HG03520 (cell line): ENCODE data around the gene AGRN.
"Not testable (repeated sequence)": the region's sequence is repeated elsewhere in the genome, so short reads cannot be mapped to it uniquely, and the experiment has no call there.

Source experiments
- ATAC-seq: cut with Tn5 transposase; IDR thresholded peaks from one replicate; pipeline ENCODE4 v1.9.1; 2021; ENCODE audit warnings: mild to moderate bottlenecking, moderate library complexity; ENCODE audit not compliant: unreplicated experiment

The AGRN gene

GRCh38 chr1:1018321-1018685 lies 1.6 kb upstream of the AGRN start:
- not testable (repeated sequence) for ATAC-seq

GRCh38 chr1:1019122-1019999 lies 559 bp upstream of the AGRN start:
- ATAC-seq, result peak; percentile 64

GRCh38 chr1:1020415-1021009 lies 592 bp downstream of the AGRN start:
- ATAC-seq, result peak; percentile 5

GRCh38 chr1:1021010-1021919 lies 1.3 kb downstream of the AGRN start:
- ATAC-seq, result no peak

GRCh38 chr1:1021920-1022259 lies 2.0 kb downstream of the AGRN start:
- ATAC-seq, result no peak

- no peak for ATAC-seq
Measured at GRCh38 chr1:1022302-1023009, 2.5 kb downstream of the AGRN start.

- no peak for ATAC-seq
Measured at GRCh38 chr1:1023700-1024099, 3.8 kb downstream of the AGRN start.

- ATAC-seq, result no peak
Measured at GRCh38 chr1:1024149-1024770, 4.3 kb downstream of the AGRN start.

GRCh38 chr1:1024771-1025699 lies 5.1 kb downstream of the AGRN start:
- no peak for ATAC-seq

- no peak for ATAC-seq
Measured at GRCh38 chr1:1025730-1026129, 5.8 kb downstream of the AGRN start.

- no peak for ATAC-seq
Measured at GRCh38 chr1:1026599-1027413, 6.9 kb downstream of the AGRN start.

- ATAC-seq, result no peak
Measured at GRCh38 chr1:1027791-1028190, 7.9 kb downstream of the AGRN start.

- not testable (repeated sequence) for ATAC-seq
Measured at GRCh38 chr1:1030867-1031658, 11.1 kb downstream of the AGRN start.

- ATAC-seq, result no peak
Measured at GRCh38 chr1:1031659-1032235, 11.8 kb downstream of the AGRN start.

- no peak for ATAC-seq
Measured at GRCh38 chr1:1032424-1032823, 12.5 kb downstream of the AGRN start.

- peak; percentile 80 for ATAC-seq
Measured at GRCh38 chr1:1033009-1033587, 13.2 kb downstream of the AGRN start.
